HCEC 1CT (cell line): Measurements from ENCODE around the gene WNT3A.
"Not testable (repeated sequence)": the region's sequence is repeated elsewhere in the genome, so short reads cannot be mapped to it uniquely, and the experiment has no call there.

Experiments used
- DNase-seq: peaks from one replicate; pipeline ENCODE4 v3.0.0-alpha.2; 2017

Gene WNT3A

GRCh38 chr1:228006786-228007048 is at the start of gene WNT3A:
Gene WNT3A, plus strand, starts transcription at chr1:228006998. Its CDS starts 131 bp downstream, at chr1:228007129.
- DNase-seq, result no peak

- DNase-seq, result no peak
These were observed 48.0 kb upstream of the WNT3A start for GRCh38 chr1:227958617-227959324.

GRCh38 chr1:227959325-227959860 is 47.4 kb upstream of the WNT3A start:
- DNase-seq, result no peak

- no peak for DNase-seq
These were observed 44.9 kb upstream of the WNT3A start for GRCh38 chr1:227961651-227962466.

- peak; percentile 52 for DNase-seq
These were observed 40.1 kb upstream of the WNT3A start for GRCh38 chr1:227966733-227967132.

- DNase-seq, result not testable (repeated sequence)
These were observed 39.0 kb upstream of the WNT3A start for GRCh38 chr1:227967815-227968214.

- not testable (repeated sequence) for DNase-seq
These were observed 36.5 kb upstream of the WNT3A start for GRCh38 chr1:227970076-227970995.

- DNase-seq, result not testable (repeated sequence)
These were observed 35.6 kb upstream of the WNT3A start for GRCh38 chr1:227971216-227971615.

- not testable (repeated sequence) for DNase-seq
These were observed 35.0 kb upstream of the WNT3A start for GRCh38 chr1:227971643-227972282.

- not testable (repeated sequence) for DNase-seq
These were observed 34.5 kb upstream of the WNT3A start for GRCh38 chr1:227972283-227972679.

GRCh38 chr1:227972843-227973374 is 33.9 kb upstream of the WNT3A start:
- DNase-seq, result not testable (repeated sequence)

- not testable (repeated sequence) for DNase-seq
These were observed 33.0 kb upstream of the WNT3A start for GRCh38 chr1:227973724-227974288.

- DNase-seq, result not testable (repeated sequence)
These were observed 31.1 kb upstream of the WNT3A start for GRCh38 chr1:227975583-227976283.

- no peak for DNase-seq
These were observed 19.6 kb upstream of the WNT3A start for GRCh38 chr1:227987181-227987580.

GRCh38 chr1:227994632-227995300 is 12.0 kb upstream of the WNT3A start:
- no peak for DNase-seq

GRCh38 chr1:227996187-227996950 is 10.4 kb upstream of the WNT3A start:
- DNase-seq, result no peak

GRCh38 chr1:227998374-227999055 is 8.3 kb upstream of the WNT3A start:
- no peak for DNase-seq

- DNase-seq, result peak; percentile 67
These were observed 7.5 kb upstream of the WNT3A start for GRCh38 chr1:227999056-227999930.
